Body of pancreas (tissue), 4 donors: Measurements from ENCODE around the gene PHLDB1.

Experiments used
- CTCF ChIP-seq, 7 experiments: fragments of 450-650 bp in 4 of 7; fragments of 200-600 bp in 3 of 7; sonication (generic) in 3 of 7; IDR thresholded peaks; one replicate each; pipeline ENCODE4 v1.5.1; 2016 to 2019; ENCODE audit warnings: antibody characterized with exemption in 7 of 7
- POLR2A ChIP-seq, 3 donors: fragments of 450-650 bp; IDR thresholded peaks; one replicate each; pipeline ENCODE4 v1.6.1; 2016; ENCODE audit warnings: antibody characterized with exemption in 3 of 3, mild to moderate bottlenecking in 2 of 3

GRCh38 chr11:118703563-118704106 is 96.2 kb downstream of the PHLDB1 start:
- TF ChIP-seq CTCF (IDR thresholded peaks at IDR 0.05) (no peak), POLR2A (IDR thresholded peaks at IDR 0.05) (no peak)
